ENCODE results near the gene RARRES1. TPM values are rescaled to one million over a fixed set of nuclear protein-coding genes. Genes with fewer than 3 reads are reported as not detected.
"Not testable (repeated sequence)": the region's sequence is repeated elsewhere in the genome, so short reads cannot be mapped to it uniquely, and the experiment has no call there.

The RARRES1 gene
- total RNA-seq, 1 donor from 2014 or later: 742 TPM

DNA sequence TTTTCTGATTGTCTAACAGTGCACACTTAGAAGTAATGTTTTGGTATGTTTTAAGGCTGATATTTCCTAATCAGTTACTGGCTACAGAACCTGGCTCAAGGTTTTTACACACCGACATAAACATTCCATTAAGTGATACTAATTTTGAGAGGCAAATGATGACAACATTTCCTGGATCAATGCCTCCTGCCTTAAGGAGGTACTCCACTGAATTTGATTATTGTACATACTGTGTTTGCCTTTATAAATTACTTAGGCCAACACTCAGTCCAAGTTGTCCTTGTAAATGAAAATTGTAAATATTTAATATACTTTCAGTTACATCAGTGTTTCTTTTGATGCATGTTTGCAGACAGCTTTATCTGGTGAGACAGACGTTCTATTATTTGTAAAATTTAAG lies 35.6 kb downstream of the RARRES1 start:
- DNase-seq (ENCODE audit: extremely low spot score in 2 of 2): no peak
- H3K36me3 ChIP-seq: peaks cover 0 to 9% of the 10 kb centered on the region in 2 donors
- no peak for TF ChIP-seq POLR2A (IDR thresholded peaks at IDR 0.05)
- TF ChIP-seq POLR2AphosphoS5 (IDR thresholded peaks at IDR 0.05; ENCODE audit: insufficient read depth in 1 of 2, low read depth in 1 of 2): no peak
- TF ChIP-seq, protein P1, sequence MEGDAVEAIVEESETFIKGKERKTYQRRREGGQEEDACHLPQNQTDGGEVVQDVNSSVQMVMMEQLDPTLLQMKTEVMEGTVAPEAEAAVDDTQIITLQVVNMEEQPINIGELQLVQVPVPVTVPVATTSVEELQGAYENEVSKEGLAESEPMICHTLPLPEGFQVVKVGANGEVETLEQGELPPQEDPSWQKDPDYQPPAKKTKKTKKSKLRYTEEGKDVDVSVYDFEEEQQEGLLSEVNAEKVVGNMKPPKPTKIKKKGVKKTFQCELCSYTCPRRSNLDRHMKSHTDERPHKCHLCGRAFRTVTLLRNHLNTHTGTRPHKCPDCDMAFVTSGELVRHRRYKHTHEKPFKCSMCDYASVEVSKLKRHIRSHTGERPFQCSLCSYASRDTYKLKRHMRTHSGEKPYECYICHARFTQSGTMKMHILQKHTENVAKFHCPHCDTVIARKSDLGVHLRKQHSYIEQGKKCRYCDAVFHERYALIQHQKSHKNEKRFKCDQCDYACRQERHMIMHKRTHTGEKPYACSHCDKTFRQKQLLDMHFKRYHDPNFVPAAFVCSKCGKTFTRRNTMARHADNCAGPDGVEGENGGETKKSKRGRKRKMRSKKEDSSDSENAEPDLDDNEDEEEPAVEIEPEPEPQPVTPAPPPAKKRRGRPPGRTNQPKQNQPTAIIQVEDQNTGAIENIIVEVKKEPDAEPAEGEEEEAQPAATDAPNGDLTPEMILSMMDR (IDR thresholded peaks at IDR 0.05): no peak
- H3K9me3 ChIP-seq: no peaks in the 10 kb centered on the region
- intact Hi-C loops (cut with DNase I): no loop called here
- H3K4me1 ChIP-seq: no peaks in the 10 kb centered on the region
- no peak overlapping the region for H3K4me3 ChIP-seq
- H3K27me3 ChIP-seq: no peaks in the 10 kb centered on the region
- no peak overlapping the region for H3K27ac ChIP-seq

DNA sequence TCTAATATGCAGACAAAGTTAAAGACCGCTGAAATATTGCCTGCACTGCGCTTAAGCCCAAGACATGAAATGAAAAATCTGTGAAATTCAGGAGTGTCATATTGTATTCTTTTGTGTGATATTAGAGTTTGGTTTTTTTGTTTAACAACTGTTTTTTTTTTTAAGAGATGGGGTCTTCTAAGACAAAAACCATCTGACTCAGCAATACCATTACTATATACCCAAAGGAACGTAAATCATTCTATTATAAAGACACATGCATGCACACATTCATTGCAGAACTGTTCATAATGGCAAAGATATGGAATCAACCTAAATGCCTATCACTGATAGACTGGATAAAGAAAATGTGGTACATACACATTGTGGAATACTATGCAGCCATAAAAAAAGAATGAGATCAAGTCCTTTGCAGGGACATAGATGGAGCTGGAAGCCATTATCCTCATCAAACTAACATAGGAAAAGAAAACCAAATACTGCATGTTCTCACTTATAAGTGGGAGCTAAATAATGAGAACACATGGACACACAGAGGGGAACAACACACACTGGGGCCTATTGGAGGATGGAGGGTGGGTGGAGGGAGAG lies 38.3 kb downstream of the RARRES1 start:
- intact Hi-C loops (cut with DNase I); H3K27ac ChIP-seq; DNase-seq (ENCODE audit: extremely low spot score in 2 of 2); H3K4me1 ChIP-seq; H3K27me3 ChIP-seq; H3K4me3 ChIP-seq; H3K9me3 ChIP-seq: not testable (repeated sequence)
- peaks cover 0 to 18% of the 10 kb centered on the region in 2 donors for H3K36me3 ChIP-seq

DNA sequence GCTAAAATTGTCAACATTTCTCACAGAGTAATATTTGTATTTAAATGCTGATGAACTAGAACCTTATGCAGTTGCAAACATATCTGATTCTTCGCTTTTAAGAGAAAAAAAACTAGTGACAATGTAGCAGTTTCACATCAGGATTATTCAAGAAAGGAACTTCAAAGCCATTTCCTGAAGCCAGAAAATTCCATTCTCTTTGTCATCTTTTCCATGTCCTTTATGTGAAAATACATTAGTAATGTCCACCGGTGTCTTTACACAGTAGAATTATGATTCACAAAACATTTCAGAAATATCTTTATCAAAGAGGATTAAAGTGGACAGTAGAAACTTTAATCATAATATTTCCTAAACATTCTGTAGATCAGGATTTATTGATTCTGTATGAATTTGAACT lies 47.1 kb downstream of the RARRES1 start:
- no peak for TF ChIP-seq POLR2AphosphoS5 (IDR thresholded peaks at IDR 0.05; ENCODE audit: insufficient read depth in 1 of 2, low read depth in 1 of 2)
- TF ChIP-seq POLR2A (IDR thresholded peaks at IDR 0.05): no peak
- TF ChIP-seq, protein P1 (IDR thresholded peaks at IDR 0.05): no peak
- Histone ChIP-seq H3K27ac (no peak overlapping the region), H3K9me3 (no peaks in the 10 kb centered on the region), H3K4me1 (no peaks in the 10 kb centered on the region), H3K27me3 (no peaks in the 10 kb centered on the region), H3K36me3 (peaks cover 5 to 14% of the 10 kb centered on the region in 2 donors), H3K4me3 (no peak overlapping the region)
- no peak for DNase-seq (ENCODE audit: extremely low spot score in 2 of 2)
- intact Hi-C loops (cut with DNase I): no loop called here

DNA sequence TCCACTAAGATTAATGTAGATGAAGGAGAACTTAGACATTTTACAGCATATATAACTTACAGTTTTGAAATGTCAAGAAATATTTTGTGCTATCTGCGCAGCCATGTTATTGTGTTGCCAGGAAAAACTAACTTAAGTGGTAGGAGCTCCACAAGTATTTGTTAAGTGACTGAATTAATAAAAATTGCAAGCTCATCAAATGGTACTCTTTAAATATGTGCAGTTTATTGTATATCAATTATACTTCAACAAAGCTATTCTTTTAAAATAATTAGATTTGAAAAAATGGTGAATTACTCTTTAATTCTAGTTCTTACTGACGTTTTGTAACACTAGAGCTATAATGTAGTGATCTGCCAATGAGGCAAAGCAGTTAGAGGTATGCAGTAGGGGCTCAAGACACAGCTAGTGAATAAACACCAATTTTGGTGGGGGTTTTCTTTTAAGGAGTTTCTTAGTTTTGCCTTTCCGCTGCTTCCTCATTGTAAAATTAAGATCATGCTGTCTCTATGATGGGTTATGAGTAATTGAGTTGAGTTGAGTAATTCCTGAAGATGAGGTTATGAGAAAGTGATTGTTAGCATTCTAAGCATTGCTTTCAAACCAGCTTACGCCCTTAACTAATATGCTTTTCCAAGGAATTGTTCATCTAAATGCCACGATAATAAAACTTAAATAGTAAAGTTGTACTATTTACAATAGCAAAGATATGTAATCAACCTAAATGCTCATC lies 48.9 kb downstream of the RARRES1 start:
- Histone ChIP-seq H3K4me3 (no peak overlapping the region), H3K9me3 (no peaks in the 10 kb centered on the region), H3K4me1 (no peaks in the 10 kb centered on the region), H3K27ac (no peak overlapping the region), H3K27me3 (no peaks in the 10 kb centered on the region), H3K36me3 (peaks cover 5 to 14% of the 10 kb centered on the region in 2 donors)
- no peak for DNase-seq (ENCODE audit: extremely low spot score in 2 of 2)
- TF ChIP-seq, protein P1 (IDR thresholded peaks at IDR 0.05): no peak
- intact Hi-C loops (cut with DNase I): no loop called here

DNA sequence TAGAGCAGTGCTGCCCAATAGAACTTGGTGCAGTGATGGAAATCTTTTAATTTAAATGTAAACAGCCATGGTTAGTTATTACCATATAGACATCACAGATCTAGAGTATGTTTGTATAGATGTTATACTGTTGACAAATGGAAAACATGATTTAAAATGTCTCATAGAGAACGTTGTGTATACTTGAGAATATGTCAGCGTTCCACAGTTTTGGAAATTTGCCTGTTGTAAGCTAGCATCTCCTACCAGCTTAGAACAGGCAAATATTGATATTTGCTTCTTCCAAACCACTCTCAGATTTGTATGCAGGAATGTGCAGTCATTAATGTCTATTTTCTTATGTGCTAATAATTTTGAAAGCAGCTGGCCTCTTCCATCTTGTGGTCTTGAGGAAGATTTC lies 51.4 kb downstream of the RARRES1 start:
- TF ChIP-seq, protein P1 (IDR thresholded peaks at IDR 0.05): no peak
- TF ChIP-seq POLR2A (IDR thresholded peaks at IDR 0.05) (no peak), POLR2AphosphoS5 (IDR thresholded peaks at IDR 0.05; ENCODE audit: insufficient read depth in 1 of 2, low read depth in 1 of 2) (no peak)
- Histone ChIP-seq H3K27me3 (no peaks in the 10 kb centered on the region), H3K27ac (no peak overlapping the region), H3K4me1 (no peaks in the 10 kb centered on the region), H3K36me3 (peaks cover 5 to 14% of the 10 kb centered on the region in 2 donors), H3K9me3 (no peaks in the 10 kb centered on the region), H3K4me3 (no peak overlapping the region)
- DNase-seq (ENCODE audit: extremely low spot score in 2 of 2): no peak
- intact Hi-C loops (cut with DNase I): no loop called here
